Sigmoid colon (tissue), 7 donors: Measurements from ENCODE around the gene CGB8. TPM values are rescaled to one million over a fixed set of nuclear protein-coding genes. Genes with fewer than 3 reads are reported as not detected.

Source experiments
- DNase-seq: peaks from one replicate; pipeline ENCODE4 v3.0.0-alpha.2; 2019
- H3K27ac ChIP-seq, 4 donors: fragments of 200-600 bp; sonication (generic); one replicate each; pipeline ENCODE4 v1.5.1; 2016 to 2019; ENCODE audit warnings: mild to moderate bottlenecking in 1 of 4
- H3K27me3 ChIP-seq, 3 donors: fragments of 200-600 bp; sonication (generic); one replicate each; pipeline ENCODE4 v1.5.1; 2019; ENCODE audit warnings: mild to moderate bottlenecking in 1 of 3
- H3K36me3 ChIP-seq, 4 donors: fragments of 200-600 bp; sonication (generic); one replicate each; pipeline ENCODE4 v1.5.1; 2016 to 2019
- H3K4me1 ChIP-seq, 4 donors: fragments of 200-600 bp; sonication (generic); one replicate each; pipeline ENCODE4 v1.5.1; 2017 to 2019
- H3K4me3 ChIP-seq, 4 donors: fragments of 200-600 bp; sonication (generic); one replicate each; pipeline ENCODE4 v1.5.1; 2017 to 2019; ENCODE audit warnings: mild to moderate bottlenecking in 2 of 4, moderate library complexity in 1 of 4
- H3K9me3 ChIP-seq, 4 donors: fragments of 200-600 bp in 3 of 4; sonication (generic) in 3 of 4; one replicate each; pipeline versions ENCODE4 v1.5.1 to v1.6.1; 2013 to 2019
- EP300 ChIP-seq, 4 donors: sonication (generic); formaldehyde crosslinking; IDR thresholded peaks; one replicate each; pipeline ENCODE4 v1.6.1; 2017; ENCODE audit warnings: antibody characterized with exemption in 4 of 4
- POLR2A ChIP-seq, 2 donors: fragments of 450-650 bp; IDR thresholded peaks; one replicate each; pipeline ENCODE4 v1.6.1; 2016; ENCODE audit warnings: antibody characterized with exemption in 2 of 2, mild to moderate bottlenecking in 2 of 2, moderate library complexity in 2 of 2
- POLR2AphosphoS5 ChIP-seq, 4 donors: sonication (generic); formaldehyde crosslinking; IDR thresholded peaks; one replicate each; pipeline ENCODE4 v1.6.1; 2017; ENCODE audit warnings: antibody characterized with exemption in 4 of 4
- WGBS, 2 donors: extraction: QIAGEN DNeasy Blood & Tissue Kit; methylation state at CpG; one replicate each; pipeline ENCODE4 v1.1.7; 2013; 5-methylcytosine and 5-hydroxymethylcytosine counted together
- intact Hi-C: fragments of 100-400 bp; cut with DNase I; formaldehyde crosslinking; loops from one replicate; pipeline ENCODE4 v1.15.1; 2023
- polyA plus RNA-seq, 3 donors: library from polyadenylated mRNA; stranded (reverse); fragments of 200-250 nt; gene quantifications; one replicate each; pipeline ENCODE4 v1.2.3, GENCODE V29; 2013
- total RNA-seq, 4 donors: library from RNA; depleted of rRNA; stranded (reverse); fragments of >200 nt; gene quantifications; one replicate each; pipeline ENCODE4 v1.1.0, GENCODE V29; 2016
- TF ChIP-seq, protein P1 (sequence below), 4 experiments: fragments of 450-650 bp in 3 of 4; fragments of 200-600 bp in 1 of 4; IDR thresholded peaks; one replicate each; pipeline ENCODE4 v1.5.1; 2016 to 2019; ENCODE audit warnings: antibody characterized with exemption in 4 of 4, mild to moderate bottlenecking in 3 of 4, moderate library complexity in 2 of 4
- donor health status: healthy with polysubstance abuse.
- donor health status: Bipolar disorder and iron deficiency.
- donor health status: healthy.

Gene CGB8
- total and polyA plus RNA-seq, 7 donors, result not detected

DNA sequence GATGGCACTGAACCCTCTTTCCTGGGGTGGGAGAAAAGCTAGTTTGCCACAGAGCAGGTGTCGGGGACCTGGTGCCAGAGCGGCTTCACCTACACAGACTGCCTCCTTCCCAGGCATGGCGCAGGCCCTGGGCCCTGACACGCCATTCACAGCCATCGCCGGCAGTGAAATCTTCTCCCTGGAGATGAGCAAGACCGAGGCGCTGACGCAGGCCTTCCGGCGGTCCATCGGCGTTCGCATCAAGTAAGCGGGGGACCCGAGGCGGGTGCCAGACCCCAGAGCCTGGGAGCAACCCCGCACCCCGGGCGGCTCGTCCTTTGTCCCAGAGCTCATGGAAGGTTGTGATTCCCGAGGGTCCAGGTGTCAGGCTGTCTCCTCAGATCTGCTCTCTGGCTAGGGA is 42.0 kb downstream of the CGB8 start:
- H3K4me3 ChIP-seq, result no peak overlapping the region
- intact Hi-C loops, result no loop called here
- TF ChIP-seq, protein P1, sequence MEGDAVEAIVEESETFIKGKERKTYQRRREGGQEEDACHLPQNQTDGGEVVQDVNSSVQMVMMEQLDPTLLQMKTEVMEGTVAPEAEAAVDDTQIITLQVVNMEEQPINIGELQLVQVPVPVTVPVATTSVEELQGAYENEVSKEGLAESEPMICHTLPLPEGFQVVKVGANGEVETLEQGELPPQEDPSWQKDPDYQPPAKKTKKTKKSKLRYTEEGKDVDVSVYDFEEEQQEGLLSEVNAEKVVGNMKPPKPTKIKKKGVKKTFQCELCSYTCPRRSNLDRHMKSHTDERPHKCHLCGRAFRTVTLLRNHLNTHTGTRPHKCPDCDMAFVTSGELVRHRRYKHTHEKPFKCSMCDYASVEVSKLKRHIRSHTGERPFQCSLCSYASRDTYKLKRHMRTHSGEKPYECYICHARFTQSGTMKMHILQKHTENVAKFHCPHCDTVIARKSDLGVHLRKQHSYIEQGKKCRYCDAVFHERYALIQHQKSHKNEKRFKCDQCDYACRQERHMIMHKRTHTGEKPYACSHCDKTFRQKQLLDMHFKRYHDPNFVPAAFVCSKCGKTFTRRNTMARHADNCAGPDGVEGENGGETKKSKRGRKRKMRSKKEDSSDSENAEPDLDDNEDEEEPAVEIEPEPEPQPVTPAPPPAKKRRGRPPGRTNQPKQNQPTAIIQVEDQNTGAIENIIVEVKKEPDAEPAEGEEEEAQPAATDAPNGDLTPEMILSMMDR (IDR thresholded peaks at IDR 0.05), result no peak
- no peak for TF ChIP-seq POLR2A (IDR thresholded peaks at IDR 0.05)
- no peak overlapping the region for H3K27ac ChIP-seq
- H3K36me3 ChIP-seq, result peaks cover 15 to 91% (median 38%) of the 10 kb centered on the region in 4 donors
- H3K4me1 ChIP-seq, result no peaks in the 10 kb centered on the region
- 98% methylated on average over 22 of the region's 22 CpGs for WGBS, 2 donors
- H3K27me3 ChIP-seq, result no peaks in the 10 kb centered on the region
- H3K9me3 ChIP-seq, result no peaks in the 10 kb centered on the region
- DNase-seq, result no peak

DNA sequence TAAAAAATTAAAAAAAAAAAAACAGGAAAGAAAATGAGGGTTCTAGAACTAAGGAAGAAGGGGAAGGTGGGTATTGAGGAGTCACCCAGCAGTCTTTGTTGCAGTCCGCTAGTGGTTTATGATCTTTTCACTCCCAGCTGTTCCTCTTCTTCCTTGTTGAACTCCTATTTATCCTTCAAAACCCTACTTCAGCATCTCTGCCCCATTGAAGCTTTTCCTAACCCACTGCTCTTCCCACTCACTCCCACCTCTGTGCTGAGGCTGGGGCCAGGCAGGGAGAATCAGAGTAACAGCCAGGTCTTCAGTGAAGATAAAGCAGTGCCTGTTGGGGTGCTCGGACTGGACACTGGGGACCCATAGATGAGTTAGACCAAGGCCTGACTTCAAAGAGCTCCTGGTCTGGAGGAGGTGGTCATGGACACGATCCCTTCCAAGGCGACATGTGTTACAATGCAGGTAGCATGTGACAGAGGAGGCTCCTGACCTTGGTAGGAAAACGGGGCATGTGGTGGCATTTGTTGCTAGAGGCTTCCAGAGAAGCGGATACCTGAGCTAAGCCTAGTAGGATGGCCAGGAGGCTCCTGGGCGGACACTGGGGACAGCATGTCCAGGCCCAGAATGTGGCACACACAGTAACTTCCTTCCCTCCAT is 43.8 kb downstream of the CGB8 start:
- Histone ChIP-seq H3K36me3 (peaks cover 7 to 78% (median 28%) of the 10 kb centered on the region in 4 donors), H3K4me3 (no peak overlapping the region), H3K27me3 (no peaks in the 10 kb centered on the region), H3K27ac (no peak overlapping the region), H3K4me1 (no peaks in the 10 kb centered on the region), H3K9me3 (no peaks in the 10 kb centered on the region)
- TF ChIP-seq EP300 (IDR thresholded peaks at IDR 0.05), result no peak
- TF ChIP-seq POLR2A (IDR thresholded peaks at IDR 0.05), result no peak
- no peak for TF ChIP-seq POLR2AphosphoS5 (IDR thresholded peaks at IDR 0.05)
- TF ChIP-seq, protein P1 (IDR thresholded peaks at IDR 0.05), result no peak
- DNase-seq, result no peak
- intact Hi-C loops, result no loop called here
- 95 to 96% methylated on average over 7 of the region's 7 CpGs for WGBS, 2 donors

DNA sequence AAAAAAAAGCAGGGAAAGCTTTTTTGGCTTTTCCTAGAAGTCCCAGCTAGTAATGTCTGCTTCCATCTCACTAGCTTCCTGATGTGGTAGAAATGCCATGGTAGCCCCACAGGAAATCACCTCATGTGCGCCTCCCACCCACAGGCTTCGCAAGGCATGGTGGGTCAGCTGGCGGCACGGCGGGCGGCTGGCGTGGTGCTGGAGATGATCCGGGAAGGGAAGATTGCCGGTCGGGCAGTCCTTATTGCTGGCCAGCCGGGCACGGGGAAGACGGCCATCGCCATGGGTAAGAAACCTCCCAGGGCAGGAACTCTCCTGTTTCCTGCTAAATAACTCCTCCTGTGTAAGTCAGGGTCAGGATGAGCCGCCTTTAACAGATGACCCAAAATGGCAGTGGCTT is 44.8 kb downstream of the CGB8 start:
- Histone ChIP-seq H3K27me3 (no peaks in the 10 kb centered on the region), H3K27ac (no peak overlapping the region), H3K4me3 (no peak overlapping the region), H3K4me1 (no peaks in the 10 kb centered on the region), H3K36me3 (peaks cover 0 to 68% (median 25%) of the 10 kb centered on the region in 4 donors), H3K9me3 (no peaks in the 10 kb centered on the region)
- DNase-seq, result no peak
- 98 to 99% methylated on average over 15 of the region's 15 CpGs for WGBS, 2 donors
- TF ChIP-seq EP300 (IDR thresholded peaks at IDR 0.05) (no peak), POLR2A (IDR thresholded peaks at IDR 0.05) (no peak), POLR2AphosphoS5 (IDR thresholded peaks at IDR 0.05) (no peak)
- TF ChIP-seq, protein P1 (IDR thresholded peaks at IDR 0.05), result no peak
- intact Hi-C loops, result no loop called here

DNA sequence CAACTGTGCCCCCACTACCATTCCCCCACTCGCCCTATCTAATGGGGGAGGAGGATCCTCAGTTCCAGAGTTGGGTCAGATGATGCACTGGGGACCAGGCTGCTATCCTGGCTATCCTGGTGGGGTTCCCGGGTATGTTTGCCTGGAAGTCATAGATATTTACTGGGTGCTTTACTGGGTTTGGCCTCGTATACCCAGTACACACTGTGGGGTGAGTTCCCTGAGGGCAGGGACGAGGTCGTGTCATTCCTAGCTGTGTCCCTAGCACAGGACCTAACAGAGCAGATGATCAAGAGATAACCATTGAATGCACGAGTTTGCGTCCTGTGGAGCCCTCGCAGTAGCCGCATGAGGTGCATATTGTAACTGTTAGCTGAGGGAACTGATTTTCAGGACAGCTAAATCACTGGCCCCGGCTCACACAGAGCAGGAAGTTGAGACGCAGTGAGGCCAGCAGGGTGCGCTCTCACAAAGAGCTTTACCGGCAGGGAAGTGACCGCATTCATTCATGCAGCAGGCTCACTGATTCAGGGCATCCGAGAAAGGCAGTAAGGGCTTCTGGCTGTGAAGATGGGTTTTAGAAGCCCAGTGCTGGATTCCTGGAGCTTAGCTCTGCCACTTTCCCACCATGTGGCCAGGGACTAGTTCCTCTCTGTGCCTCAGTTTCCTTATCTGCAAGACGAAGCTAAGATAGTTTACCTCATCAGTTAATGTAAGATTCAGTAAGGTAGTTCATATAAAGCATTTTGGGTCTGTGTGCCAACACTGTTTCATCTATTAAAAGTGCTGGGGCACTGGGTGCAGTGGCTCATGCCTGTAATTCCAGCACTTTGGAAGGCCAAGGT is 49.2 kb downstream of the CGB8 start:
- intact Hi-C loops, result no loop called here
- H3K27me3 ChIP-seq, result no peaks in the 10 kb centered on the region
- WGBS, 2 donors, result 54 to 66% methylated on average over 16 of the region's 16 CpGs
- peaks cover 0 to 32% (median 5%) of the 10 kb centered on the region in 4 donors for H3K36me3 ChIP-seq
- DNase-seq, result no peak
- peaks cover 0 to 7% (median 6%) of the 10 kb centered on the region in 4 donors for H3K4me1 ChIP-seq
- H3K4me3 ChIP-seq, result no peak overlapping the region
- no peak overlapping the region for H3K27ac ChIP-seq
- TF ChIP-seq POLR2A (IDR thresholded peaks at IDR 0.05), result no peak
- TF ChIP-seq, protein P1 (IDR thresholded peaks at IDR 0.05), result peak in 3 of 4 experiments; percentile 33 to 49 (median 34)
- TF ChIP-seq EP300 (IDR thresholded peaks at IDR 0.05), result no peak
- no peaks in the 10 kb centered on the region for H3K9me3 ChIP-seq
